ENCODE measurements around the gene ZC3H4.
"Not testable (repeated sequence)": the region's sequence is repeated elsewhere in the genome, so short reads cannot be mapped to it uniquely, and the experiment has no call there.

The ZC3H4 gene

GRCh38 chr19:47107202-47107952 lies 6.2 kb downstream of the ZC3H4 start:
- DNase-seq = no peak

- no peak for DNase-seq
These were observed 6.8 kb downstream of the ZC3H4 start for GRCh38 chr19:47106821-47107201.

DNA sequence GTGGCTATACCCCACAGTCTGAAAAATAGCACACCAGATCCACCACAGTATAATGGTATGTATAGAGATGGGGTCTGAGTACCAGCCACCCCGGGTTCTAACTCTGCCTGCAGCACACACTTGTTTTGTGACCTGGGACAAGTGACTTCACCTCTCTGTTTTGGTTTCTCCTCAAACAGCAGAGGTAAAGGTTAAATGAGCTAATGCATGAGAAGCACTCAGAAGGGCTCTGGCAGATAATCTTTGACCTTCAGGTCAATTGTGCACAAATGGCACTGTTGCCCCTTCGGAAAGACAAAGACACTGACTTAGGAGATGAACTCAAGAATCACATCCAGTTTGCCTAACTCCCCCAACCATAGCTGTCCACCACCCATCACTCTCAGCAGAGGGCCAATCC lies 7.7 kb downstream of the ZC3H4 start:
- DNase-seq = no peak

DNA sequence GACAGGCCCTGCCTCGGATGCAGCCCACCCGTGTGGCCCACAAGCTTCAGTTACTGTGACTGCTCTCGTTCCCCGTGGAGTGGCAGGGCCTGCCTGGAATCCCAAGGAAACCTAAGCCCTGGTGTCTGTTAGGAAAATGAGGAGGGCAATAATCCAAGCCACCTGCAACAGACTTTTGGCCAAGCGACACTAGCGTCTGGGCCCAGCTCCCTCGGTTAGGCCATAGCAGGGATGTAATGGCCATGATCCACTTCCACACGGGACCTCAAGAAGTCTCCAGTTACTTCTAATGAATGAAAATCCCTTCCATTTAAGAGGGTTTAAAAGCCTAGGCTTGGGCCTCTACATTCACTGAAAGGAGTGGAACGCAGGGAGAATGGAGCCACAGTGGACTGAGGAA lies 8.9 kb downstream of the ZC3H4 start:
- DNase-seq = no peak

DNA sequence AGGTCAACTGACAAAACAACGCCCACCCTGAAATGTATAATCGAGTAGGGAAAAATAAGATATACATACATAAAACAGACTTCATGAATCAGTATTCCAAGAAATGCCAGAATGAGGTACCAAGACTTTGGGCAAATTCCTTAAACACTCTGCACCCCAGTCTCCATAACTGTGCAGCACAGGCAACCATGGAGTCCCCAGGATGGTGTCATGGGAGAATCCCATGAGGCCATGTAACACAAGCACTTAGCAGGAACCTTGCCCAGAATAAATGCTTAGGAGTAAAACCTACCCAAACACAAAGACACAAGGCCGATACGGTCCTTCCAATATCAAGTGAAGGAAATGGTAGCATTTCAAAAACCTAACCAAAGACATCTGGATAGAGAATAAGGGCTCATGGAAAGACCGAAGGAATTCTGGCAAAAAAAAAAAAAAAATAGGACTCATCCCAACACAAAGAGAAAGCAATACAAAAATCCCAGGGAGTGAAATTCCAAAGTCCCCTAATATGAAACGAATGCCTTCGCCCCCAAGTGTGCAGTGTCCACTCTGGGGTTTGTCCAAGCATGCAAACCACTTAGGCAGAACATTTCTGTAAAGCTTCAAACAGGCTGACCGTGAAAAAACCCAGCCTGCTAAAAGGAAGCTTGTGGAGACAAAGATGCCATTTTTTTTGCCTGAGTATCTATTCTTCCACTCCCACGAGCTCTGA lies 11.1 kb downstream of the ZC3H4 start:
- no peak for DNase-seq

- not testable (repeated sequence) for DNase-seq
These were observed 12.5 kb downstream of the ZC3H4 start for GRCh38 chr19:47101116-47101515.

- DNase-seq = no peak
These were observed 13.3 kb downstream of the ZC3H4 start for GRCh38 chr19:47100290-47100689.

GRCh38 chr19:47099576-47100050 lies 14.0 kb downstream of the ZC3H4 start:
- no peak for DNase-seq

DNA sequence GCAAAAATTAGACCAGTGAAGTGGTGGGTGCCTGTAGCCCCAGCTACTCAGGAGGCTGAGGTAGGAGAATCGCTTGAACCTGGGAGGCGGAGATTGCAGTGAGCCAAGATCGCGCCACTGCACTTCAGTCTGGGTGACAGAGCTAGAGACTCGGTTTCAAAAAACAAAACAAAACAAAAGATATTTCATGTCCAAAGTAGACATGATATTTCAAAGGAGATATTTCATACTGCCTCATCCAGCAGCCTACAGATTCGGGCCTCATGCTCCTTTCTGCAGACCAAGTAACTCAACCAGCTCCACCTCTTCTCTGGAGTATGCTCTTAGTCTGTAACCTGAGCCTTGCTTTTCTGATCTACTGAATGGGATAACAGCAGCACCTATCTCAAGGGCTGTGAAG lies 15.0 kb downstream of the ZC3H4 start:
- DNase-seq = no peak

- DNase-seq = no peak
These were observed 16.0 kb downstream of the ZC3H4 start for GRCh38 chr19:47097396-47098201.

- DNase-seq = no peak
These were observed 16.9 kb downstream of the ZC3H4 start for GRCh38 chr19:47096721-47097120.

GRCh38 chr19:47096100-47096704 lies 17.4 kb downstream of the ZC3H4 start:
- DNase-seq = no peak

- DNase-seq = no peak
These were observed 18.0 kb downstream of the ZC3H4 start for GRCh38 chr19:47095476-47096099.

DNA sequence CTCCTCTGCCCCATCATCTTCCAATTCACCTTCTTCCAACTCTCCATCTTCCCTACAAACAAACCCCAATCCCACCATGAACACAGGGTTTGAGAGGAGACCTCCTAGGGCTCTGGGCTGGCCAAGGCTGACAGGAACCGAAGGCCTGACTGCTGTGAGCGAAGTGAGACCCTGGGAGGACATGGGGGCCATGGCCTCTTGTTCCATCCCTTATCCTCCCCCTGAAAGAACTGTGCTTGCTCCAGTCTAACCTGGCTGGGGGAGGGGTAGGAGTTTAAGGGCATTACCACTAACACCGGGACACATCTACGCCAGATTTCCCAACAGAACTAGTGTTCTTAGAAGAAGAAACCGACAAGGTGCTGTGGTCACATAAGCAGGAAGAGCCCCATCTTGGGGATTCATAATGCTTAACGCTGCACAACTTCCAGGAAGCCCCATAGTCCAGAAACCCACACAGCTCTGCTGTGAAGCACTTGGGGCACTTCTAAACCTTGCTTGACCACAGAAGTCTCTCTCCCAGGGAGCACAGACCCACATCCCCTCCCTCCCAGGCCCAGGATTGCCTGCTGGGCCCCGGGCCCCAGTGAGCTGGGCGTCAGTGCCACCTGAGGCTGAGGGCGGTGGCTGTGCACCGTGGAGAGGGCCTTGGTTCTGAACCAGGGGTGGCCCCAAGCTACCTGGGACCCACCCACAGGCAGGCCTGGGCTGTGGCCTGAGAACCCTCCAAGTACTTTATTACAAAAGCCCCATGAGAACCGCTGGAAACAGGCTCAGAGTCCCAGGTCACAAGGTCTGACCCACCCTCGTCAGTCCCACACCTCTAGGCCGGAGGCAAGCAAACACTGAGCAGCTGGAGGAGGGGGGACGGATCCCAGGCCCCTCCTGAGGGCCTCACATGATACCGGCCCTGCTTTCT lies 18.8 kb downstream of the ZC3H4 start:
- no peak for DNase-seq

- no peak for DNase-seq
These were observed 19.7 kb downstream of the ZC3H4 start for GRCh38 chr19:47093841-47094240.

DNA sequence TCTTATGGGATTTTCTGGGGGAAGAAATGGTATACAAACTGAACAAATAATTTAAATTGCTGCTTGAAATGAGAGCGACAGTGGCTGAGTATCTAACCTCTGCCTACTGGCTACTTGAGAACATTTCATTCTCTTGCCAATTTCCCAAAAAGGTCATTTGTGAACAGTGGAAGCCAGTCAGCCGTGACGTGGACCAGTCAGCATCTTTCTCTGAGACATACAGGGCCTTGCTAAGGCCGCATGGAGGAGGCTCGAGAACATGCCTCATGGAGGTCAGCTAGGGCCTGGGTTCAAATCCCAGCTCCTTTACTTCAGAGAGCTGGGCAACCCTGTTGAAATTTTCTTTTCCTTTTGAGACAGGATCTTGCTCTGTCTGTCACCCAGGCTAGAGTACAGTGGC lies 20.3 kb downstream of the ZC3H4 start:
- DNase-seq = no peak

DNA sequence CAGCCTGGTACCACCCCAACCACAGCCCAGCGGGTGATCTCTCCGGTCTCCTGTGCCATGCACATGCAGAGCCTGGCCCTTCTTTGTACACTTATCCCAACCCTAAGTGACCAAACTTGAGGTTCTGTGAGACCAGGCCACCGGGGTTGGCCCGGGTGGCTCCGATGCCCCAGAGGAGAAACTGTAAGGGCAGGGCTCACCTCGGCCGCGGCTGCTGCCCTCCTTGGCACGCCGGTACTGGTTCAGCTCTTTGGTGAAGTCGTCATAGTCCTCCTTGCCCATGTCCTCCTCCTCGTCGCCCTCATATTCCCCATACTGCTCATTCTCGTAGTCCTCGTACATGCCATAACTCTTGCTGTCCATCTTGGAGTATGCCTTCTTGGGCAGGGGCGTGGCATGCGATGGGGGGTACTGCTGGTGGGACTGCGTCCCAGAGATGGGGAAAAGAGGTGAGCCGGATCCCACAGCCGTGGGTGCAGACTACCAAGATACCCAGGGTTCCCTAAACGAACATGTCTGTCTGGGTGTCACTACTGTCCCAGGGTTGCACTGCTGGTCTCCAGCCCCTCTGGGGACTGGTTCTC lies 23.7 kb downstream of the ZC3H4 start:
- no peak for DNase-seq

- DNase-seq = no peak
These were observed 27.3 kb downstream of the ZC3H4 start for GRCh38 chr19:47086280-47086679.

GRCh38 chr19:47084879-47085439 lies 28.6 kb downstream of the ZC3H4 start:
- DNase-seq = no peak

GRCh38 chr19:47082493-47082892 lies 31.1 kb downstream of the ZC3H4 start:
- DNase-seq = no peak

- DNase-seq = no peak
These were observed 32.5 kb downstream of the ZC3H4 start for GRCh38 chr19:47081095-47081494.

All from GOT3 (cell line).